Skeletal muscle cell (primary cell): ENCODE results near the gene ITGB3BP.
"Not testable (repeated sequence)": the region's sequence is repeated elsewhere in the genome, so short reads cannot be mapped to it uniquely, and the experiment has no call there.

Experiments used
- DNase-seq: peaks from one replicate; pipeline ENCODE4 v3.0.0-alpha.2; 2010; ENCODE audit warnings: low read depth
- H3K4me3 ChIP-seq: 2 replicates; pipeline ENCODE4 v1.5.1; 2011; ENCODE audit warnings: low read depth, mild to moderate bottlenecking, control low read depth, low read length, moderate library complexity

Gene ITGB3BP

GRCh38 chr1:63522891-63523728 lies at the start of gene ITGB3BP, which contains the start of gene EFCAB7:
ITGB3BP (minus strand) TSS chr1:63523225; CDS start chr1:63523133, 92 bp downstream.
EFCAB7 (plus strand) TSS chr1:63523525; CDS start chr1:63525573, 2,048 bp downstream.
- H3K4me3 ChIP-seq, result peak within 1 kb of the TSS; percentile 82
- DNase-seq, result peak; percentile 87

GRCh38 chr1:63572686-63573085 lies 49.7 kb upstream of the ITGB3BP start:
- DNase-seq, result not testable (repeated sequence)

GRCh38 chr1:63569640-63570316 lies 46.8 kb upstream of the ITGB3BP start:
- no peak for DNase-seq
- no peak overlapping the region for H3K4me3 ChIP-seq

More at GRCh38 chr1:63572686-63573085, 49.7 kb upstream of the ITGB3BP start:
- not testable (repeated sequence) for H3K4me3 ChIP-seq

- no peak overlapping the region for H3K4me3 ChIP-seq
- DNase-seq, result no peak
Observed at GRCh38 chr1:63569068-63569467, 46.0 kb upstream of the ITGB3BP start.

- H3K4me3 ChIP-seq, result no peak overlapping the region
- DNase-seq, result no peak
Observed at GRCh38 chr1:63563745-63564144, 40.7 kb upstream of the ITGB3BP start.

GRCh38 chr1:63559357-63559756 lies 36.3 kb upstream of the ITGB3BP start:
- H3K4me3 ChIP-seq, result no peak overlapping the region
- DNase-seq, result no peak

- no peak overlapping the region for H3K4me3 ChIP-seq
- peak; percentile 9 for DNase-seq
Observed at GRCh38 chr1:63557365-63557987, 34.5 kb upstream of the ITGB3BP start.

GRCh38 chr1:63555480-63555879 lies 32.5 kb upstream of the ITGB3BP start:
- no peak for DNase-seq
- no peak overlapping the region for H3K4me3 ChIP-seq

- no peak overlapping the region for H3K4me3 ChIP-seq
- no peak for DNase-seq
Observed at GRCh38 chr1:63548877-63549276, 25.9 kb upstream of the ITGB3BP start.

GRCh38 chr1:63548303-63548702 lies 25.3 kb upstream of the ITGB3BP start:
- no peak for DNase-seq
- H3K4me3 ChIP-seq, result no peak overlapping the region

GRCh38 chr1:63547621-63548294 lies 24.7 kb upstream of the ITGB3BP start:
- no peak overlapping the region for H3K4me3 ChIP-seq
- DNase-seq, result peak; percentile 85

GRCh38 chr1:63545780-63546179 lies 22.8 kb upstream of the ITGB3BP start:
- no peak overlapping the region for H3K4me3 ChIP-seq
- no peak for DNase-seq

GRCh38 chr1:63537940-63538339 lies 14.9 kb upstream of the ITGB3BP start:
- no peak for DNase-seq
- no peak overlapping the region for H3K4me3 ChIP-seq

- no peak overlapping the region for H3K4me3 ChIP-seq
- DNase-seq, result no peak
Observed at GRCh38 chr1:63537006-63537405, 14.0 kb upstream of the ITGB3BP start.

- no peak for DNase-seq
Observed at GRCh38 chr1:63534406-63534805, 11.4 kb upstream of the ITGB3BP start.

GRCh38 chr1:63533931-63534330 lies 10.9 kb upstream of the ITGB3BP start:
- H3K4me3 ChIP-seq, result no peak overlapping the region
- no peak for DNase-seq

More at GRCh38 chr1:63534406-63534805, 11.4 kb upstream of the ITGB3BP start:
- no peak overlapping the region for H3K4me3 ChIP-seq

- no peak for DNase-seq
- no peak overlapping the region for H3K4me3 ChIP-seq
Observed at GRCh38 chr1:63532727-63533126, 9.7 kb upstream of the ITGB3BP start.

GRCh38 chr1:63524201-63524600 lies 1.2 kb upstream of the ITGB3BP start:
- DNase-seq, result no peak
- peak overlapping the region; percentile 82 for H3K4me3 ChIP-seq

- H3K4me3 ChIP-seq, result peak overlapping the region; percentile 82
- DNase-seq, result no peak
Observed at GRCh38 chr1:63523738-63524137, 713 bp upstream of the ITGB3BP start.

- no peak for DNase-seq
- H3K4me3 ChIP-seq, result no peak overlapping the region
Observed at GRCh38 chr1:63516629-63517028, 6.4 kb downstream of the ITGB3BP start.
